T-helper 2 cell treated with Interferon-gamma antibody and Interleukin-4, amounts not matched to agents 5 μg/mL and 100 μg/mL, for 36 hours (primary cell): Measurements from ENCODE around the gene ING3.

ENCODE experiments used
- DNase-seq: peaks from one replicate; pipeline ENCODE4 v3.0.0; 2021; ENCODE audit warnings: low spot score
- H3K27ac Mint-ChIP-seq: one replicate; pipeline ENCODE4 v1.8.0; 2021; ENCODE audit warnings: mild to moderate bottlenecking, mixed read lengths
- H3K27me3 Mint-ChIP-seq: one replicate; pipeline ENCODE4 v1.8.0; 2021; ENCODE audit warnings: low read depth, mixed read lengths
- H3K36me3 Mint-ChIP-seq: one replicate; pipeline ENCODE4 v1.8.0; 2021; ENCODE audit warnings: low read depth, mixed read lengths
- H3K4me1 Mint-ChIP-seq: one replicate; pipeline ENCODE4 v1.8.0; 2021; ENCODE audit warnings: low read depth, mixed read lengths
- H3K4me3 Mint-ChIP-seq: one replicate; pipeline ENCODE4 v1.8.0; 2022; ENCODE audit warnings: mild to moderate bottlenecking, moderate library complexity, mixed read lengths
- H3K9me3 Mint-ChIP-seq: one replicate; pipeline ENCODE4 v1.8.0; 2021; ENCODE audit warnings: mixed read lengths

The ING3 gene

GRCh38 chr7:120950539-120951308 lies at the start of gene ING3:
TSS of gene ING3 (plus strand) at chr7:120950777. CDS start at chr7:120950897, 120 bp downstream.
- H3K4me1 Mint-ChIP-seq: peaks cover 24% of the 10 kb centered on the region
- H3K36me3 Mint-ChIP-seq: peaks cover 25% of the 10 kb centered on the region
- DNase-seq: peak; percentile 96
- H3K4me3 Mint-ChIP-seq: peak within 1 kb of the TSS; percentile 93
- no peaks in the 10 kb centered on the region for H3K9me3 Mint-ChIP-seq
- H3K27ac Mint-ChIP-seq: peak within 1 kb of the TSS; percentile 98
- H3K27me3 Mint-ChIP-seq: peaks cover 12% of the 10 kb centered on the region

- no peaks in the 10 kb centered on the region for H3K9me3 Mint-ChIP-seq
- DNase-seq: no peak
- no peak overlapping the region for H3K27ac Mint-ChIP-seq
- H3K36me3 Mint-ChIP-seq: no peaks in the 10 kb centered on the region
- peaks cover 3% of the 10 kb centered on the region for H3K27me3 Mint-ChIP-seq
- no peaks in the 10 kb centered on the region for H3K4me1 Mint-ChIP-seq
- H3K4me3 Mint-ChIP-seq: no peak overlapping the region
These were observed 35.1 kb upstream of the ING3 start for GRCh38 chr7:120915314-120916105.

GRCh38 chr7:120916121-120916520 lies 34.5 kb upstream of the ING3 start:
- peaks cover 3% of the 10 kb centered on the region for H3K27me3 Mint-ChIP-seq
- H3K27ac Mint-ChIP-seq: no peak overlapping the region
- no peaks in the 10 kb centered on the region for H3K9me3 Mint-ChIP-seq
- H3K4me3 Mint-ChIP-seq: no peak overlapping the region
- H3K36me3 Mint-ChIP-seq: no peaks in the 10 kb centered on the region
- H3K4me1 Mint-ChIP-seq: no peaks in the 10 kb centered on the region
- DNase-seq: no peak

DNA sequence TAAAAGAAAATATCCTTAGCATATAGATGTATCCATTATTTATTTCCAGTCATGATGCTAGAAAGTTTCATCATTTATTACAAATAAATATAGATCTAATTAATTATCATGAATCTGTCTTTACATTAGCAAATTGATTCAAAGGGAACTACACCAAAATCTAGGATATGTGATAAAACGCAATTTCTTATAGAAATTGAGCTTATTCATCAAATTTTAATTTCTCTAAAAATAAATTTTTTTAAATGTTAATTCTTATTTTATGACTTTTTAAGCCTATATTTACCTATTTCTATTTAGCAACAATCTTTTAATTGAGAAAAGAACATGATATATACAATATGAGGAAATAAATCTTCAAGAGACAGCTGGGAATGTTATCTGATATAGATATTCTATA lies 34.0 kb upstream of the ING3 start:
- H3K4me1 Mint-ChIP-seq: no peaks in the 10 kb centered on the region
- no peak overlapping the region for H3K4me3 Mint-ChIP-seq
- no peaks in the 10 kb centered on the region for H3K36me3 Mint-ChIP-seq
- no peaks in the 10 kb centered on the region for H3K9me3 Mint-ChIP-seq
- H3K27me3 Mint-ChIP-seq: peaks cover 3% of the 10 kb centered on the region
- no peak for DNase-seq
- no peak overlapping the region for H3K27ac Mint-ChIP-seq

GRCh38 chr7:120919466-120919865 lies 31.1 kb upstream of the ING3 start:
- H3K36me3 Mint-ChIP-seq: no peaks in the 10 kb centered on the region
- no peak for DNase-seq
- no peak overlapping the region for H3K27ac Mint-ChIP-seq
- H3K4me3 Mint-ChIP-seq: no peak overlapping the region
- no peaks in the 10 kb centered on the region for H3K9me3 Mint-ChIP-seq
- H3K4me1 Mint-ChIP-seq: no peaks in the 10 kb centered on the region
- peaks cover 3% of the 10 kb centered on the region for H3K27me3 Mint-ChIP-seq

DNA sequence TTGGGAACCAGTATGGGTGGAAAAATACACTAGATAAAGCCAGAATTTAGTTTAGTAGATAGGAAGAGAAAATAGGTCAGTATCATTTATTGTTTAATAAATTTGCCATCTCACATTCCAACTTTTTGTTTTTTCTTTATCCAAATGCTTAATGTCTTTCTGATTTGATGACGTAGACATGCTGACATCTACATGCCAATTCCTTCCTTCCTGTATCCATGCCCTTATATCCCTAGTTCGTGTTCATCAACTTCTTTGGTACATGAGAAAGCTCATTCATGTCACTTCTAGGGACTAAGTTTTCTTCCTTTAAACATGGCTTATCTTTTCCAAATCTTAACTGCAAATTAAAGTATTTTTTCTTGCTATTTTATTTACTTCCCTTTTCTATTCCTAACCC lies 30.5 kb upstream of the ING3 start:
- Mint-ChIP-seq H3K9me3 (no peaks in the 10 kb centered on the region), H3K4me1 (no peaks in the 10 kb centered on the region), H3K36me3 (no peaks in the 10 kb centered on the region), H3K4me3 (no peak overlapping the region), H3K27me3 (peaks cover 3% of the 10 kb centered on the region), H3K27ac (no peak overlapping the region)
- no peak for DNase-seq

- no peaks in the 10 kb centered on the region for H3K36me3 Mint-ChIP-seq
- no peak for DNase-seq
- no peak overlapping the region for H3K4me3 Mint-ChIP-seq
- H3K4me1 Mint-ChIP-seq: no peaks in the 10 kb centered on the region
- no peak overlapping the region for H3K27ac Mint-ChIP-seq
- no peaks in the 10 kb centered on the region for H3K27me3 Mint-ChIP-seq
- H3K9me3 Mint-ChIP-seq: no peaks in the 10 kb centered on the region
These were observed 29.8 kb upstream of the ING3 start for GRCh38 chr7:120920591-120921274.

DNA sequence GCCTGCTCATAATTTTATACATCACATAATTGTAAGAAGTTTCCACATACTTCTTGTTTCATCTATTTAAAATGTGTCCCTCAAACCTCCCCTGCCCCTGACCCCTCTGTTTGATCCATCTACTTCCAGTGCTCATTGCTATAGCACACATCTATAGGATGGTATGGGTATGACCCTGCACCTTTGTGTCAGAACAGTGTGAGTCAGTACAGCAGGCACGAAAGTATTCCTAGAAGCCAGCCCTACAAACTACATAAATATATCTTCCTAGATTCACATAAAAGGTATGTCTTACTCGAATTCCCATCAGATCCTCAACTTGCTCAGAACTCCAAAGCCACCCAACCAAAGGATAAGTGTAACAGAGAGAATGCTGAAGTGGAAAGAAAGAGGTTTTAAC lies 25.7 kb upstream of the ING3 start:
- peaks cover 6% of the 10 kb centered on the region for H3K27me3 Mint-ChIP-seq
- no peak overlapping the region for H3K4me3 Mint-ChIP-seq
- no peaks in the 10 kb centered on the region for H3K36me3 Mint-ChIP-seq
- H3K9me3 Mint-ChIP-seq: no peaks in the 10 kb centered on the region
- DNase-seq: no peak
- no peaks in the 10 kb centered on the region for H3K4me1 Mint-ChIP-seq
- H3K27ac Mint-ChIP-seq: no peak overlapping the region

GRCh38 chr7:120925392-120925791 lies 25.2 kb upstream of the ING3 start:
- no peaks in the 10 kb centered on the region for H3K9me3 Mint-ChIP-seq
- no peaks in the 10 kb centered on the region for H3K36me3 Mint-ChIP-seq
- no peak for DNase-seq
- H3K4me1 Mint-ChIP-seq: no peaks in the 10 kb centered on the region
- H3K27me3 Mint-ChIP-seq: peaks cover 8% of the 10 kb centered on the region
- no peak overlapping the region for H3K4me3 Mint-ChIP-seq
- no peak overlapping the region for H3K27ac Mint-ChIP-seq

DNA sequence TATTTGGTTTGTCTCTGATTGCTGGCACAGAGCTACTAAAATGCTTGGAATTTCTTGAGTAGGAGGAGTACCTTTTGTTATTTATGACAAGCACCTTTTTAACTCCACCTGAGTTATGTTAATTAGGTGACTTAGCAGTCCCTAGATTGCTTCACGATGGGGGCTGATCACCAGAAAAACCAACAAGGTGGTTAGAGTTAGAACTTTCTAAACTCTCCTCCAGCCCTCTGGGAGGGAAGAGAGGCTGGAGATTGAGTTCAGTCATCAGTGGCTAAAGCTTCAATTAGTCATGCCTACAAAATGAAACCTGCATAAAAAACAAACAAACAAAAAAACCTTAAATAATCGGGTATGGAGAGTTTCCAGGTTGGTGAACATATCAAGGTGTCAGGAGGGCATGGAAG lies 23.6 kb upstream of the ING3 start:
- peaks cover 15% of the 10 kb centered on the region for H3K27me3 Mint-ChIP-seq
- no peak overlapping the region for H3K27ac Mint-ChIP-seq
- no peaks in the 10 kb centered on the region for H3K36me3 Mint-ChIP-seq
- no peak overlapping the region for H3K4me3 Mint-ChIP-seq
- H3K4me1 Mint-ChIP-seq: no peaks in the 10 kb centered on the region
- no peaks in the 10 kb centered on the region for H3K9me3 Mint-ChIP-seq
- DNase-seq: no peak

- Mint-ChIP-seq H3K27me3 (peaks cover 17% of the 10 kb centered on the region), H3K4me3 (no peak overlapping the region), H3K9me3 (no peaks in the 10 kb centered on the region), H3K36me3 (no peaks in the 10 kb centered on the region), H3K4me1 (no peaks in the 10 kb centered on the region), H3K27ac (no peak overlapping the region)
- no peak for DNase-seq
These were observed 23.0 kb upstream of the ING3 start for GRCh38 chr7:120927454-120928103.

- no peaks in the 10 kb centered on the region for H3K9me3 Mint-ChIP-seq
- H3K4me3 Mint-ChIP-seq: no peak overlapping the region
- no peaks in the 10 kb centered on the region for H3K36me3 Mint-ChIP-seq
- no peak for DNase-seq
- no peak overlapping the region for H3K27ac Mint-ChIP-seq
- peaks cover 27% of the 10 kb centered on the region for H3K27me3 Mint-ChIP-seq
- H3K4me1 Mint-ChIP-seq: no peaks in the 10 kb centered on the region
These were observed 19.3 kb upstream of the ING3 start for GRCh38 chr7:120931243-120931642.

GRCh38 chr7:120933475-120933874 lies 17.1 kb upstream of the ING3 start:
- Mint-ChIP-seq H3K27me3 (peaks cover 23% of the 10 kb centered on the region), H3K4me3 (no peak overlapping the region), H3K27ac (no peak overlapping the region), H3K9me3 (no peaks in the 10 kb centered on the region), H3K4me1 (no peaks in the 10 kb centered on the region), H3K36me3 (no peaks in the 10 kb centered on the region)
- no peak for DNase-seq

GRCh38 chr7:120939345-120939744 lies 11.2 kb upstream of the ING3 start:
- DNase-seq: no peak
- H3K27ac Mint-ChIP-seq: no peak overlapping the region
- peaks cover 2% of the 10 kb centered on the region for H3K4me1 Mint-ChIP-seq
- H3K9me3 Mint-ChIP-seq: no peaks in the 10 kb centered on the region
- no peak overlapping the region for H3K4me3 Mint-ChIP-seq
- H3K36me3 Mint-ChIP-seq: no peaks in the 10 kb centered on the region
- peaks cover 24% of the 10 kb centered on the region for H3K27me3 Mint-ChIP-seq
